Left lung (tissue), 10 donors: Measurements from ENCODE around the gene SASH1. TPM values are rescaled to one million over a fixed set of nuclear protein-coding genes. Genes with fewer than 3 reads are reported as not detected.

ENCODE experiments used
- ATAC-seq: fragments of 200-7000 bp; cut with Tn5 transposase; one replicate; pipeline ENCODE4 v1.9.1; 2020; ENCODE audit warnings: moderate library complexity
- DNase-seq, 4 donors: peaks; one replicate each; pipeline ENCODE4 v3.0.0-alpha.2; 2013 to 2020
- H3K27ac ChIP-seq, 2 donors: fragments of 200-600 bp; sonication (generic) in 1 of 2; one replicate each; pipeline versions ENCODE4 v1.5.0 to v1.8.0; 2020 to 2021
- H3K27me3 ChIP-seq, 2 donors: fragments of 200-600 bp; sonication (generic) in 1 of 2; one replicate each; pipeline versions ENCODE4 v1.5.0 to v1.8.0; 2020 to 2021
- H3K36me3 ChIP-seq, 2 donors: fragments of 200-600 bp; sonication (generic) in 1 of 2; one replicate each; pipeline versions ENCODE4 v1.5.0 to v1.8.0; 2020 to 2021
- H3K4me1 ChIP-seq, 2 donors: fragments of 200-600 bp; one replicate each; pipeline ENCODE4 v1.8.0; 2021
- H3K4me3 ChIP-seq, 2 donors: fragments of 200-600 bp; sonication (generic) in 1 of 2; one replicate each; pipeline versions ENCODE4 v1.5.0 to v1.8.0; 2020 to 2021; ENCODE audit warnings: mild to moderate bottlenecking in 1 of 2
- H3K9me3 ChIP-seq, 2 donors: fragments of 200-600 bp; sonication (generic) in 1 of 2; one replicate each; pipeline versions ENCODE4 v1.5.0 to v1.8.0; 2020 to 2021
- CTCF ChIP-seq, 2 donors: fragments of 200-600 bp; sonication (generic) in 1 of 2; IDR thresholded peaks; one replicate each; pipeline versions ENCODE4 v1.5.0 to v1.8.0; 2021; ENCODE audit warnings: antibody characterized with exemption in 2 of 2
- intact Hi-C, 2 donors: fragments of 100-400 bp; cut with DNase I; formaldehyde crosslinking; loops; one replicate each; pipeline versions ENCODE4 v1.11.2 to v1.14.2; 2022
- polyA plus RNA-seq, 6 donors: library from polyadenylated mRNA; unstranded; fragments of 120-200 nt; gene quantifications; one replicate each; pipeline ENCODE4 v1.2.1, GENCODE V29; 2013; ENCODE audit not compliant: insufficient read length in 6 of 6
- total RNA-seq, 2 donors: library from RNA; stranded (reverse); fragmentation: NEBNext Ultra II Directional; extraction: Animal tissue kit (Norgen Biotek cat#: 25700); gene quantifications; one replicate each; pipeline ENCODE4 v1.2.1, GENCODE V29; 2021
- donor health status: DM: no; HTN: yes; CAD: no.
- donor health status: DM: no; HTN: no; CAD: no.

The SASH1 gene
- total and polyA plus RNA-seq, 8 donors = 31.4 to 53.5 (median 34.8) TPM

GRCh38 chr6:148464319-148465010 is 121.8 kb downstream of the SASH1 start:
- H3K4me1 ChIP-seq = peaks cover 11 to 45% of the 10 kb centered on the region in 2 donors
- peak; percentile 93 for TF ChIP-seq CTCF (IDR thresholded peaks at IDR 0.05)

GRCh38 chr6:148465011-148465335 is 122.3 kb downstream of the SASH1 start:
- Histone ChIP-seq H3K4me3 (no peak overlapping the region), H3K4me1 (peaks cover 11 to 40% of the 10 kb centered on the region in 2 donors), H3K27me3 (no peaks in the 10 kb centered on the region), H3K27ac (no peak overlapping the region), H3K9me3 (no peaks in the 10 kb centered on the region), H3K36me3 (no peaks in the 10 kb centered on the region)
- TF ChIP-seq CTCF (IDR thresholded peaks at IDR 0.05) = no peak
- intact Hi-C loops = no loop called here
- DNase-seq = no peak
- ATAC-seq = no peak

More at GRCh38 chr6:148464319-148465010, 121.8 kb downstream of the SASH1 start:
- Histone ChIP-seq H3K4me3 (no peak overlapping the region), H3K9me3 (no peaks in the 10 kb centered on the region), H3K27me3 (no peaks in the 10 kb centered on the region), H3K36me3 (no peaks in the 10 kb centered on the region), H3K27ac (peak overlapping the region in 1 of 2 donors; percentile 31)
- intact Hi-C loops = loop anchor here in 1 of 2 donors (5.0 kb wide), 1 partner anchor 282 kb away; no protein-coding TSS in a partner anchor
- DNase-seq (peak in 2 of 4 donors; percentile 73 to 83), ATAC-seq (peak; percentile 87)

- Histone ChIP-seq H3K4me3 (no peak overlapping the region), H3K9me3 (no peaks in the 10 kb centered on the region), H3K27me3 (no peaks in the 10 kb centered on the region), H3K36me3 (no peaks in the 10 kb centered on the region), H3K27ac (no peak overlapping the region), H3K4me1 (peaks cover 11 to 39% of the 10 kb centered on the region in 2 donors)
- TF ChIP-seq CTCF (IDR thresholded peaks at IDR 0.05) = no peak
- DNase-seq (no peak), ATAC-seq (peak; percentile 39)
- intact Hi-C loops = no loop called here
Observed at GRCh38 chr6:148465670-148466069, 123.0 kb downstream of the SASH1 start.

- no peak for DNase-seq
- Histone ChIP-seq H3K9me3 (no peaks in the 10 kb centered on the region), H3K4me3 (no peak overlapping the region), H3K36me3 (no peaks in the 10 kb centered on the region), H3K27me3 (no peaks in the 10 kb centered on the region), H3K27ac (no peak overlapping the region), H3K4me1 (peaks cover 11 to 37% of the 10 kb centered on the region in 2 donors)
- intact Hi-C loops = no loop called here
- ATAC-seq = peak; percentile 18
- no peak for TF ChIP-seq CTCF (IDR thresholded peaks at IDR 0.05)
Observed at GRCh38 chr6:148466158-148466557, 123.5 kb downstream of the SASH1 start.

GRCh38 chr6:148467926-148468325 is 125.3 kb downstream of the SASH1 start:
- no peak for TF ChIP-seq CTCF (IDR thresholded peaks at IDR 0.05)
- Histone ChIP-seq H3K4me3 (no peak overlapping the region), H3K36me3 (no peaks in the 10 kb centered on the region), H3K27me3 (no peaks in the 10 kb centered on the region), H3K27ac (no peak overlapping the region), H3K9me3 (no peaks in the 10 kb centered on the region), H3K4me1 (peaks cover 7 to 30% of the 10 kb centered on the region in 2 donors)
- ATAC-seq (no peak), DNase-seq (no peak)
- intact Hi-C loops = no loop called here
